A673 (cell line): Measurements from ENCODE around the gene B3GALT5. TPM values are rescaled to one million over a fixed set of nuclear protein-coding genes. Genes with fewer than 3 reads are reported as not detected.

Source experiments
- BruUV-seq: library from RNA; stranded (reverse); fragments of 400-500 nt; replicated peaks from 2 replicates; lab custom pipeline; 2021; lab: Mats Ljungman, UMichigan
- CTCF ChIA-PET: fragments of 300-600 bp; sonication (Branson Sonifier 250); formaldehyde crosslinking; loops from one replicate; lab custom pipeline; 2022; ENCODE audit warnings: antibody characterized with exemption; lab: Charles Lee
- POLR2A ChIA-PET: fragments of 300-600 bp; sonication (Branson Sonifier 250); formaldehyde crosslinking; loops from one replicate; lab custom pipeline; 2022; ENCODE audit warnings: antibody characterized with exemption; ENCODE audit not compliant: low non-redundant PET; lab: Charles Lee
- DNase-seq: peaks from one replicate; pipeline ENCODE4 v3.0.0-alpha.2; 2015; ENCODE audit warnings: low spot score
- H3K27ac ChIP-seq: fragments of 200-600 bp; sonication (generic); 2 replicates; pipeline ENCODE4 v1.5.1; 2016; ENCODE audit warnings: mixed run types, low read depth, mild to moderate bottlenecking, mixed read lengths, antibody characterized with exemption, low read length; ENCODE audit not compliant: poor library complexity, severe bottlenecking
- H3K27me3 ChIP-seq: fragments of 200-600 bp; sonication (generic); replicated peaks from 2 replicates; pipeline ENCODE4 v1.6.1; 2017; ENCODE audit warnings: mixed run types, low read depth, mild to moderate bottlenecking, mixed read lengths, antibody characterized with exemption, low read length; ENCODE audit not compliant: insufficient read depth, poor library complexity
- H3K36me3 ChIP-seq: fragments of 200-600 bp; sonication (generic); 2 replicates; pipeline ENCODE4 v1.6.1; 2016; ENCODE audit warnings: mixed run types, mild to moderate bottlenecking, mixed read lengths, antibody characterized with exemption, low read length; ENCODE audit not compliant: insufficient read depth, poor library complexity, severe bottlenecking
- H3K4me1 ChIP-seq: fragments of 200-600 bp; sonication (generic); 2 replicates; pipeline ENCODE4 v1.6.1; 2017; ENCODE audit warnings: mixed run types, mild to moderate bottlenecking, mixed read lengths, antibody characterized with exemption, low read length; ENCODE audit not compliant: insufficient read depth, poor library complexity, severe bottlenecking
- H3K4me3 ChIP-seq: fragments of 200-600 bp; sonication (generic); 2 replicates; pipeline ENCODE4 v1.5.1; 2016; ENCODE audit warnings: low read depth, mixed run types, mild to moderate bottlenecking, mixed read lengths, low read length; ENCODE audit not compliant: poor library complexity, severe bottlenecking
- H3K9me3 ChIP-seq: fragments of 200-600 bp; sonication (generic); 2 replicates; pipeline ENCODE4 v1.6.1; 2016; ENCODE audit warnings: mixed run types, low read depth, mild to moderate bottlenecking, mixed read lengths, antibody characterized with exemption, low read length; ENCODE audit not compliant: poor library complexity, severe bottlenecking
- CTCF ChIP-seq: fragments of 300-800, 200-600 bp; sonication (generic); conservative IDR thresholded peaks from 2 replicates; pipeline ENCODE4 v1.5.1; 2017; ENCODE audit warnings: low read depth, mild to moderate bottlenecking, antibody characterized with exemption, low read length, moderate library complexity, mixed read lengths
- EZH2 ChIP-seq: fragments of 200-600 bp; sonication (generic); IDR thresholded peaks from 2 replicates; pipeline ENCODE4 v1.6.1; 2017; ENCODE audit warnings: borderline replicate concordance, low read depth, mild to moderate bottlenecking, mixed read lengths, antibody characterized with exemption, low read length; ENCODE audit not compliant: poor library complexity, severe bottlenecking
- intact Hi-C: fragments of 100-400 bp; cut with micrococcal nuclease; formaldehyde crosslinking; loops from one replicate; pipeline ENCODE4 v1.10.0; 2022; ENCODE audit not compliant: unreplicated experiment
- total RNA-seq: library from RNA; stranded (reverse); gene quantifications from 2 replicates; pipeline ENCODE4 v1.2.3, GENCODE V29; 2021

Gene B3GALT5
- total RNA-seq, 1 experiment from 2014 or later: 0.32 TPM

DNA sequence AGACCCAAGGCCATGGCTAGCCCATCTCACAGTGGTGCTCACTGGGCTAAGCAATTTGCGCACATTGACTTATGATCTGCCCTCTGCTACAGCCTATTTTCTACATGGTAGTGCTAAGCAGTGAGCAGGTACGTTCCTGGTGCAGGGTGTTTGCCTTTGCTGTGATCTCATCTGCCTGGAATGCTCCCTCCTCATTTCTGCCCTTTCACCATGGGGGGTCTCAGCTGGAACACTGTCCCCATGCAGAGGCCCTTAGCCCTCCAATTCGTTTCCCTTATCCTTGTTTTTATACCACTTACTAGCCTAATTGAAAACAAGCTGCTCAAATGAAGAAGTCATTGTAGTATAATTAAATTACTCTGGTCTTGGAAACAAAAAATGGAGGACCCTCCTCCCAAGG lies 2.0 kb upstream of the B3GALT5 start:
- Histone ChIP-seq H3K9me3 (no peaks in the 10 kb centered on the region), H3K36me3 (no peaks in the 10 kb centered on the region), H3K4me3 (no peak overlapping the region), H3K4me1 (no peaks in the 10 kb centered on the region), H3K27ac (no peak overlapping the region), H3K27me3 (peaks cover 41% of the 10 kb centered on the region)
- no peak for TF ChIP-seq EZH2
- no peak for TF ChIP-seq CTCF
- intact Hi-C loops: no loop called here
- DNase-seq: peak; percentile 9
- BruUV-seq: no TSS peak
- CTCF ChIA-PET: no interaction called here
- POLR2A ChIA-PET: no interaction called here

- H3K4me1 ChIP-seq: no peaks in the 10 kb centered on the region
- CTCF ChIA-PET: no interaction called here
- TF ChIP-seq CTCF (no peak), EZH2 (no peak)
- no peaks in the 10 kb centered on the region for H3K9me3 ChIP-seq
- H3K36me3 ChIP-seq: no peaks in the 10 kb centered on the region
- no peak overlapping the region for H3K27ac ChIP-seq
- POLR2A ChIA-PET: no interaction called here
- intact Hi-C loops: no loop called here
- H3K4me3 ChIP-seq: no peak overlapping the region
- DNase-seq: peak; percentile 18
- BruUV-seq: no TSS peak
- H3K27me3 ChIP-seq: peaks cover 41% of the 10 kb centered on the region
These were observed 1.1 kb upstream of the B3GALT5 start for GRCh38 chr21:39611551-39612190.

DNA sequence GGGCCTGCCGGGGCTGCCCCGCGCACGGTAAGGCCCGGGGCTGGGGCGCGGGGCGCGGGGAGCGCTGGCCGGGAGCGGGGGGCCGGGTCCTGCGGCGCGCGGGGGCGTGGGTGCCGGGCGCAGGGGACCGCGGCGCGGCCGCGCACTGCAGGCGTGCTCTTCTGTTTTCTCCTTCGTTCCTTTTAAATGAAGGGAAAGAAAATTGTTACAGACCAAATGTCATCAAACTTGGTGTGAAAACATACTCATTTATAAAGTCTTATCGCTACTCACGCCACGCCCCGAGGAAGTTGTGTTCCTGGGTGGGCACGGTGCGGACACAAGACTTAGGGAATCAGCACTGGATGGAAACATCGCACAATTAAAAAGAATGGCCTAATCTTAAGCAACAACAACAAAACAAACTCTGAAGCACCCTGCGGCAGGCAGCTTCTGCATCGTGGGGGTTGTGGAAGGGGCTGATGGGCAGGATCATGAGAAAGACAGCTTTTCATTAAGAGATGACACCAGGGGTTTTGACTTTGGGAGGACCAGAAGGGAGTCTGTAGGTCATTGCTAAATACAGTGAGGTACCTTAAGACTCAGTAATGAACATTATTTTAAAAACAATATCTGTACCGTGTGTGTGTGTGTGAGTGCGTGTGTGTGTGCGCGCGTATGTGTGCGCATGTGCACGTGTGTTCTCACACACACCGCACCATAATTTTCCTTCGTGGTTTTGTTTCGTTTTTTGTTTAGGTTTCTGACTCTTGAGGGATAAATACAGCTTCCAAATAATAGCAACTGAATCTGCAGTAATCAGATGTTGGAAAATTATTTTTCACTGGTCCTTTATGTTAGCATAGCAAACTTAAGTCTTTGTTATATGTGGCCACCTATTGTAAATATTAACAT lies 548 bp downstream of the B3GALT5 start:
- no TSS peak for BruUV-seq
- ChIA-PET POLR2A (no interaction called here), CTCF (no interaction called here)
- peak; percentile 70 for TF ChIP-seq EZH2
- no peak for TF ChIP-seq CTCF
- peaks cover 41% of the 10 kb centered on the region for H3K27me3 ChIP-seq
- H3K9me3 ChIP-seq: no peaks in the 10 kb centered on the region
- H3K4me3 ChIP-seq: no peak overlapping the region
- H3K4me1 ChIP-seq: no peaks in the 10 kb centered on the region
- intact Hi-C loops: no loop called here
- DNase-seq: no peak
- no peaks in the 10 kb centered on the region for H3K36me3 ChIP-seq
- no peak overlapping the region for H3K27ac ChIP-seq
